ENCODE data around the gene PCNT.
"Not testable (repeated sequence)": the region's sequence is repeated elsewhere in the genome, so short reads cannot be mapped to it uniquely, and the experiment has no call there.

The PCNT gene

DNA sequence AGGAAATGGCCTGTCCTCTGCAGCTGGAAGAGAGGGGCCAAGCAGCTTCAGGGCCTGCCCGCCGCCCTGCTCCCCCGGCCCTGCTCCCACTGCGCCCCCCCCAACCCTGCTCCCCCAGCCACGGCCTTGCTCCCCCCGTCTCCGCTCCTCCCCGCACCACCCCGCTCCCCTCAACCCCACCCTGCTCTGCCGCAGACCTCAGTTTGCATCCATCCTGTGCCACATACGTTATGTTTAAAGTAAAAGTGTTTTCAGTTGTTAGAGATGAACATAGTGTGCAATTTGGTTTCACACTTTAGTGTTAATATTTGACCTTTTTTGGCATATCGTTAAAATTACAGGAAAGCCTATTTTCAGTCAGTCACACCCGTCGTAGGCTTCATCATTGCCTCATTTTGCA is 100.7 kb downstream of the PCNT start:
- DNase-seq (ENCODE audit: low spot score), result no peak

DNA sequence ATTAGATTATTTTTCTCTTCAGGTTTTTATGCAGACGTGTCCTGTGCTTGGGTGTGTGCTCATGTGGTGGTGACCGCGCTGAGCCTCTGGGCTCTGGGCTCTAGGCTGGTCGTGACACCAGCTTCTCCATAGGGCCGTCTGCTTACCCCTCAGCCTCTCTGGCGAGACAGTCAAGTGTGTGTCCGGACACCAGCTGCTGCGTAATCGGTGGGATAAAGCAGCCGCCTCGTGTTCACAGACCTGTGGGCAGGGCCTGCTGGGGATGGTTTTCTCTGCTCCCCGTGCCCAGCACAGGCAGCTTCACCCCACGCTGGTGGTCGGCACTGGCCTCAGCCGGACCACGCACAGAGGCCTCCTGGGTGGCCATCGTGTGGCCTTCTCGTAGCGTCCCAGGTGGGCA is 101.1 kb downstream of the PCNT start:
- DNase-seq (ENCODE audit: low spot score), result no peak

DNA sequence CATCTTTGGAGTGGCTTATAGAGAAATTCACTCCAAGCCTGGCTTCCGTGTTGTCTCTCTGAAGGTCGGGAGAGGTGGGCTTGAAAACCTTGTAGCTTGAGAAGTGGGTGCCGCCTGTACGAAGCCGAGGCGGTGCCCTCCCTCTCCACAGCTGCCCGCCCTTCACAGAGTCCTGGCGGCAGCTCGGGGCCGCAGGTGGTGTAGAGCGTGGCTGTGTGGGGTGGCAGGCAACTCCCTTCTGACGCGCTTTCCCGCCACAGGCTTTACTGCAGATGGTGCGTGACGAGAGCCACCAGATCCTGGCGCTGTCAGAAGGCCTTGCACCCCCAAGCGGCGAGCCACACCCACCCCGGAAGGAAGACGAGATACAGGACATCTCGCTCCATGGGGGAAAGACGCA is 101.6 kb downstream of the PCNT start:
- DNase-seq (ENCODE audit: low spot score), result no peak

GRCh38 chr21:46426313-46427046 is 102.5 kb downstream of the PCNT start:
- DNase-seq (ENCODE audit: low spot score), result no peak

- DNase-seq (ENCODE audit: low spot score), result no peak
Observed at GRCh38 chr21:46427516-46427915, 103.6 kb downstream of the PCNT start.

GRCh38 chr21:46428286-46428685 is 104.3 kb downstream of the PCNT start:
- DNase-seq (ENCODE audit: low spot score), result no peak

GRCh38 chr21:46428987-46429710 is 105.2 kb downstream of the PCNT start:
- DNase-seq (ENCODE audit: low spot score), result no peak

DNA sequence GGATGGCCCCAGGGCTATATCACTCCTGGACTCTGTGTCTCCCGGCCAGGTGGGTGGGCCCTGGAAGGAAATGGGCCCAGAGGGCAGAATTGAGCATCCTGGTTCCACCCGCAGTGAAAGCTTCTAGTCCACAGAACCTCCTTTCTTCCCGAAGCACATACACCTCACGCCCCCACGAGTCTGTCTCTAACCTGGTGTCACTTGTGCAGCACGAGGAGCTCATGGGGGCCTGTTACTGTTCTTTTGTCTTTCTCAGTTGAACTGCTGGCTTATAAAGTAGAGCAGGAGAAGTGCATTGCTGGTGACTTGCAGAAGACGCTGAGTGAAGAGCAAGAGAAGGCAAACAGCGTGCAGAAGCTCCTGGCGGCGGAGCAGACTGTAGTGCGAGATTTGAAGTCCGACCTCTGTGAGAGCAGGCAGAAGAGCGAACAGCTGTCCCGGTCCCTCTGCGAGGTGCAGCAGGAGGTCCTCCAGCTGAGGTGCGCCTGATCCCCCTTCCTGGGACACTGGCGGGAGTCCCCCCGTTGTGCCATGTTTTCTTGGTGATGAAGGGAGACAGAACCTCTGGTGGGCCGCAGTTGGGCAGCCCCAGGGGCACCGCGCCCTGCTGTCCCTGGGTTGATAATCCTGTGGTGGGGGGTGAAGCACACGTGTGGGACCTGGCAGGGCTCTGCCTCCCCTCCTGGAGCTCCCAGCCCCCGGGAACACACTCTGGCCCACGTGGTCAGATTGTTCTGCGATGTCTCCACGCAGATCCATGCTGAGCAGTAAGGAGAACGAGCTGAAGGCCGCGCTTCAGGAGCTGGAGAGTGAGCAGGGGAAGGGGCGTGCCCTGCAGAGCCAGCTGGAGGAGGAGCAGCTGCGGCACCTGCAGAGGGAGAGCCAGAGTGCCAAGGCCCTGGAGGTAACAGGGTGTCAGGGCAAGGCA is 106.1 kb downstream of the PCNT start:
- DNase-seq (ENCODE audit: low spot score), result no peak

GRCh38 chr21:46431448-46431847 is 107.5 kb downstream of the PCNT start:
- DNase-seq (ENCODE audit: low spot score), result no peak

DNA sequence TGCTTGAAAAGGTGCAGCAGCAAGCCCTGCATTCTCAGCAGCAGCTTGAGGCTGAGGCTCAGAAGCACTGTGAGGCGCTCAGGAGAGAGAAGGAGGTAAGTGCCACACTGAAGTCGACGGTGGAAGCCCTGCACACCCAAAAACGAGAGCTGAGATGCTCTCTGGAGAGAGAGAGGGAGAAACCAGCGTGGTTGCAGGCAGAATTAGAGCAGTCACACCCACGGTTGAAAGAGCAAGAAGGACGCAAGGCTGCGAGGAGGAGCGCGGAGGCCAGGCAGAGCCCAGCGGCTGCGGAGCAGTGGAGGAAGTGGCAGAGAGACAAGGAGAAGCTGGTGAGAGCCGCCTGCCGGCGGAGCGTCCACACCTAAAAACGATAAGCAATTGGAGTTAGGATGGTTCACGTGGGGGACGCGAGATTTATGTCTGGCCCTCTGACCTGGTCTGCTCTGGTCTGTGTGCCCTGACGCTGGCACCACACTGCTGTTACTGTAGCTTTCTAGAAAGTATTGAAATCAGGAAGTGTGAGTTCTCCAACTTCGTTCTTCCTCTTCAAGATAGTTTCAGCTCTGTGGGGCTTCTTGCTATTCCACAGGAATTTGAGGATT is 108.0 kb downstream of the PCNT start:
- DNase-seq (ENCODE audit: low spot score), result no peak

- not testable (repeated sequence) for DNase-seq (ENCODE audit: low spot score)
Observed at GRCh38 chr21:46433116-46433515, 109.2 kb downstream of the PCNT start.

GRCh38 chr21:46434322-46434958 is 110.5 kb downstream of the PCNT start:
- DNase-seq (ENCODE audit: low spot score), result no peak

DNA sequence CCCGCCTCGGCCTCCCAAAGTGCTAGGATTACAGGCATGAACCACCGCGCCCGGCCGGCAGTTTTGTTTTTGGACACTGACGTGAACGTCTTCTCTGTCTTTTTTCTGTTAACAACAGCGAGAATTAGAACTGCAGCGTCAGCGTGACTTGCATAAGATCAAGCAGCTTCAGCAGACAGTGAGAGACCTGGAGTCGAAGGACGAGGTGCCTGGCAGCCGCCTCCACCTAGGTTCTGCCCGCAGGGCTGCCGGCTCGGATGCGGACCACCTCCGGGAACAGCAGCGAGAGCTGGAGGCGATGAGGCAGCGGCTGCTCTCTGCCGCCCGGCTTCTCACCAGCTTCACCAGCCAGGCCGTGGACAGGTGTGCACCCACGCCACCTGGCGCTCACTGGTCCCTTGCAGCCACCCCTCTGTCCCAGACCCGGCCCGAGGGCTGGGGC is 111.9 kb downstream of the PCNT start:
- DNase-seq (ENCODE audit: low spot score), result no peak

DNA sequence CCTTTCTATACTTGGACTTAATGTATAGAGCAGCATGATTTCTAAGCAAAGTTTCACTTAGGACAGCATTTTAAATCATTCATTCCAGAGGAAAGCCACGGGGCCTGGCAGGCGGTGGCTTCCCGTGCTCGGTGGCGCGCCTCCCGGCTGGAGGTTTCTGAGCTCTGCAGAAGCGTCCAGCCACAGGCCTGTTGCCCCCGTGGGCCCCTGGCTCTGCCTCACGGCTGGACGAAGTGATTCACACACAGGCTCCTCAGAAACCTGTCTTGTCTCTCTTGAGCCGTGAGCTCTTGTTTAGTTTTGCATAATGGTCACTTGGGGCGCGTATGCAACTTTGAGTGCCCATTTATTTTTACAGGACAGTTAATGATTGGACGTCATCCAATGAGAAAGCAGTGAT is 112.7 kb downstream of the PCNT start:
- no peak for DNase-seq (ENCODE audit: low spot score)

DNA sequence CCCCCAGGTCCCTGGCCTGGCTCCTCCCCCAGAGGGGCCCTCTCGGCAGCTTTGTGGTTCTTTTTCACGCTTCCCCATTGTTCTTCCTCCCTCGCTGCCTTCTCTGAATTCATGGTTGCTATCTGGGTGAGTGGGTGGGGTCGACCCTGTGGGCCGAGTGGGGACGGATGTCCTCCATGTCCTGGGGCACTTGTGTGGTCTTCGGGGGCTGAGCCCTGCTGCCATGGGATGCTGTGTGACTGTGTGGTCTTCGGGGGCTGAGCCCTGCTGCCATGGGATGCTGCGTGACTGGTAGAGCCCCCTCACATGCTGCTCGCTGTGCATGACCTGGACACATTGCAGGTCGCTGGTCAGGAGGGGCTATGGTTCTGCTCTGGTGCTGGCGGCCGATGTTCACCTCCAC is 113.1 kb downstream of the PCNT start:
- no peak for DNase-seq (ENCODE audit: low spot score)

GRCh38 chr21:46437511-46437910 is 113.6 kb downstream of the PCNT start:
- no peak for DNase-seq (ENCODE audit: low spot score)

DNA sequence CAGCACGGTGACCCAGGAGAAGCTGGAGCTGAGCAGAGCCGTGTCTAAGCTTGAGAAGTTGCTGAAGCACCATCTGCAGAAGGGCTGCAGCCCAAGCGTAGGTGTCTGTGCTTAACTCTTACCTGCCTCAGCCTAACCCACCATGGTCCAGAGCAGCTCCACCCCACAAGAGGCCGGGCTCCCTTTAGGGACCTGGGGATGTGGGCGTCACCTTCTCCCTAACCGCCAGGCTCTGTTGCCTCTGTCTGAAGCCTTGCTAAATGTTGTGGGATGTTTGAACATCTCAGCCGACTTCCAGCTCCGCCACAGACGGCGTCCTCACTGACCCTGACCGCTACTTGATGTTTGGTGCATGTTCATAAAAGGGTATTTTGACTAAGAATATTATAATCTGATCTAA is 114.3 kb downstream of the PCNT start:
- DNase-seq (ENCODE audit: low spot score), result no peak

GRCh38 chr21:46439906-46440305 is 116.0 kb downstream of the PCNT start:
- no peak for DNase-seq (ENCODE audit: low spot score)

DNA sequence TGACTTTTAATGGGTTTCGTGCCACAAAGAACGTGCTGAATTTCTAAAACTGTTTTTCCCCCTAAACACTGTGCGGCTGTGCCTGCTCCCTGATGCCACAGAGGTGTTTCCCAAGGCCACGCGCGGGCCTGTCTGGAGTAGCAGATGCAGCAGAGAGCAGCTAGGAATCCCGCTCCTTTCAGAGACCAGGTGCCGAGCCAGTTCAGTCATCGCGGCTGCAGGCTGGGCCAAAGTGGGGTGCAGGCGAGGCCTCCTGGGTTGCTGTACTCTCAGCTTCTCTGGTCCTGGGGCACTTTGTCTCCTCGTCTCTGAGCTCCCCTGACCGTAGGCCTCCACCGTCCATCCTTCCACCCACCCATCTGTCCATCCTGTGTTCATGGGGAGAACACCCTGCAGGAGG is 117.4 kb downstream of the PCNT start:
- no peak for DNase-seq (ENCODE audit: low spot score)

- DNase-seq (ENCODE audit: low spot score), result no peak
Observed at GRCh38 chr21:46441961-46442498, 118.1 kb downstream of the PCNT start.

DNA sequence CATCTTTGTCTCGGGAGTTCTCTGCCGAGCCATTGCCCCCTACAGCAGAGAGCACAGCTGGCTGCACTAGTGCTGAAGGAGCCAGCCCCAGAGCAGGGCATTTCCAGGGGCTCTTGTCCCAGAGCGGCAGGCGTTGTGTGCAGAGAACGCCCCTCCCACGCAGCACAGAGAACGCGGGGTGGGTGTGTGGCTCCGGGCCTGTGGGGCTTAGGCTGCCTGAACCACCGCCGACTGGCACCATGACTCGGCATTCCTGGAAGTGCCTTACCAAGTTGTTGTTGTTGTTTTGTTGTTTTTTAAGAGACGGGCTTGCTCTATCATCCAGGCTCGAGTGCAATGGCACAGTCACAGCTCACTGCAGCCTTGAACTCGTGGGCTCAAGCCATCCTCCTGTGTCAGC is 119.0 kb downstream of the PCNT start:
- no peak for DNase-seq (ENCODE audit: low spot score)

Data from SK-N-DZ (cell line).